Endometrial microvascular endothelial cells (primary cell): ENCODE results near the gene NCAPG. TPM values are rescaled to one million over a fixed set of nuclear protein-coding genes. Genes with fewer than 3 reads are reported as not detected.

Experiments
- in situ Hi-C: cut with HindIII; loops from 2 replicates; pipeline ENCODE4 v1.10.0; 2017; ENCODE audit warnings: low sequenced_read_pairs, low pct_unique_long_range_greater_than_20kb; ENCODE audit errors: inconsistent ontology term
- total RNA-seq: library from RNA; depleted of rRNA; stranded (reverse); fragments of >200 nt; gene quantifications from one replicate; pipeline ENCODE4 v1.2.3, GENCODE V29; 2015; ENCODE audit errors: inconsistent ontology term

NCAPG gene
- total RNA-seq, 1 donor from 2014 or later = 45.7 TPM

DNA sequence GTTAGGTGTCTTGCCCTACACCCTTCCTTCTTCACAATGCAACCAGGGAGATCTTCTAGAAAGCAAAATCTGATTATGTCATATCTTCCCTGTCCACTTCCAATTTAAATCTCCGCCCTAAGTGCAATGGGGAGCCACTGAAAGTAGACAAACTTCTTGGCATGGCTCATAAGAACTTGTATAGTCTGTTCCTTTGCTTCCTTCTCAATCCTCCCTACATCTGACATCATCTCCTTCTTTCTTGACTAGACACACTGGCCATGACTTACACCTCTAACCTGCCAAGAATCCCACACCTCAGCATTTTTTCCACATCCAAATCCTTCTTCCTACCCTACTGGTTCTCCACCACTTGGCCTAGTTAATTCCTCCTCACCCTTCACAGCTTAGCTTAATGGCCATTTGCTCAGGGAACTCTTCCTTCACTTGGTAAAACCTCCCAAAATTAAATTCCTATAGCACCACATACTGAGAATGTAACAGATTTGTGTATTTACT, 55.1 kb downstream of the NCAPG start:
- in situ Hi-C loops = no loop called here

DNA sequence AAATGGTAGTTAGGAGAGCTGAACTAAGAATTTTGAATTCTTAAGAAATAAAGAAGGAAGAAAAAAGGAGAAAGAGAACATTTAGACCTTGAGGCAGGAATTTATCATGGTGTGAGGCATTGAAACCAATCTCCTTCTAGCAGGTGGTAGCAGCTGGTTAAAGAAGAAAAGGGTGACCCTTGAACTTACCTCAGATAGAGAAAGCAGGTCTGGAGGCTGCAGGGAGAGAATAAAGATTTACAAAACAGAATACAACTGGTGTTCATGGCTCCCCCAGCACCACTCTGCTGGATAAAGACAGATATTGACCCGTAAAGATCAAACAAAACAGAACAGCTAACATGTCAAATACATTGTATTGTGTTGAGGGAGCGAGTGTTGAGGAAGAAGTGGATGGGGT, 56.0 kb downstream of the NCAPG start:
- in situ Hi-C loops = no loop called here

DNA sequence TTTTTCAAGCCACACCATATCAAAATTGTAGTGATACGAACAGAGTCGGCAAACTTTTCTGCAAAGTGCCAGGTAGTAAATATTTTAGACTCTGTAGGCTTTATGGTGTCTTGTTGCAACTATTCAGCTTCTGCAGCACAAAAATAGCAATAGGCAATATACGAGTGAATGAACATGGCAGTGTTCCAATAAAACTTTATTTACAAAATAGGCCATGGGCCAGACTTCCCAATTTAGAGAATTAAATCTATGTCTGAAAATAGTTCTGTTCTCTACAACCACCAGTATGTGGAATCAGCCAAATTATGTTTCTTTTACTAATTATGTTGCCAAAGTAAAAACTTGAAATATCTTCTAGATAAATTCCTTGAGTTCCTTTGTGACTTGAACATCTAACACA, 56.5 kb downstream of the NCAPG start:
- in situ Hi-C loops = no loop called here

DNA sequence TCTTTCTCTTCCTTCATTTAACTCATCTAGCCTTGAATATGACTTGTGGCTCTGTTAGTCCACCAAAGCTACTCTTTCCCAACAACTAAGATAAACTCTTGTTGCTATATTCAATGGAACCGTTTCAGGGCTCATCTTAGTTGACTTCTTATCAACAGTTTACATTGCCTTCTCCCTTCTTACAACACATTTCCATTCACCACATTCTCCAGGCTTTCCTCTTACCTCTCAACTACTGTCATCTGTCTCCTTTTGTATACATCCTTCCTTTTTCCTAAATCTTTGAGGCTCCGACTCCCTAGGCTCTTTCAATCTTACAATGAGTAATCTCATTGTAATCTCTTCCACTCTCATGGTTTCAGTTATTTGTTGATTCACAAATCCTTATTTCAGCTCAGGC, 58.5 kb downstream of the NCAPG start:
- in situ Hi-C loops = no loop called here

DNA sequence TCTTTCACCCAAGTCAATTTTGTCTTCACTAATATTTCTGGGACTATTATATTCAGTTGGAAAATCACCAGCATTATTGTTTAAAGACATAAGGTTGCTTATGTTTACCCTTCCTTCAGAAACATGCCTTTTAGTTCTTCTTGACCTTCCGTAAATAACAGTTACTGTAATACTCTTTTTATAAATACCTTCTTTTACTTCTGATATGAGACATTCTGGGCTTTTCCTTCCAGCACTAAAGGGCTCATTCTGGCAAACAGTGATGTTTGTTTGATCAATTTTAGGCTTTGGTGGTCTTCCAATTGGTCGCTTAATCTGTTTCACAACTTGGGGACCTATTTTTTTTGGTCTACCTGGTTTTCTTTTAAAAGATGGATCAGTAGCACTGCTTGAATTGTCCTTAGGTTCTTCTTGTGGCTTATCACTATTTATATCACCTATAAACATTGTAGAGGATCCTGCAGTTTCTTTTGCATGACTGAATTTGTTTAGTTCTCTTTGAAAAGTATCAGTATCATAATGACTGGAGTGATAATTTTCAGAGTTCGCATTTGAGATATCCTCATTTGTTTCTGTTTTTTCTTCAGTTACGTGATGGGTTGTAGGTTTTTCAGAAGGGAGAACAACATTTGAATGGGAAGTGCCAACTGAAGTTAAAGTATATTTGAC, 64.8 kb downstream of the NCAPG start:
- in situ Hi-C loops = no loop called here

DNA sequence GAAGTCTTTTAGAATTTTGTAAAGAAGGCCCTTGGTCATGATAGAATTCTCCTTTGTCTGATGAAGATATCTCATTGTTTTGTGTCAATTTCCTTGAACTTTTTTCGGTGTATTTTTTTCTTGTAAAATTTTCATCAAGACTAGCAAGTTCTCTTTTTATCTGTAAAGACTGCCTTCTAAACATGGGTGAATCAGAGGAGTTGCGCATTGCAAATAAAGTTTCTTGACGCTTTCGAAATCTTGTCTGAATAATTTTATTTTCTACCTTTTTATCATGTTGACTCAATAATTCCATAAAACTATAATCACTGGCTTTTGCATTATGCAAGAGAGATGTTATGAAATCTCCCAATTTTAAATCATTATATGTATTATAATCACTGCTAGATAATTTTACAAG, 66.2 kb downstream of the NCAPG start:
- in situ Hi-C loops = no loop called here

DNA sequence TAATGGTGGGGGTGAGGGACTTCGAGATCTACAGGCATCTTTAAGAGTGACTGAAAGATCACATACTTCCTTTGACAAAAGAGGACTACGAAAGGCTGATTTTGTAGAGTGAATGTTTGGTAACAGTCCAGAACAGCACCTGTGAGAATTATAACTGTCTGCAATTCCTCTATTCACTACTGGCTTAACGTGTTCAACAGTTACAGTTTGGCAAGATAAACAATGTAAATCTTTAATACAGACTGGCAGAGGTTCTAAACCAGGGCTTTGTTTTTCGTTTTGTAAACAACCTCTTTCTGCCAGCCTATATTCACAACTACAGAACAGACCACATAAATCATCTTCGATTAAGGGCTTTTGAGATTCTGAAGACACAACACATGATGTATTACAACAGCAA, 66.9 kb downstream of the NCAPG start:
- in situ Hi-C loops = no loop called here

DNA sequence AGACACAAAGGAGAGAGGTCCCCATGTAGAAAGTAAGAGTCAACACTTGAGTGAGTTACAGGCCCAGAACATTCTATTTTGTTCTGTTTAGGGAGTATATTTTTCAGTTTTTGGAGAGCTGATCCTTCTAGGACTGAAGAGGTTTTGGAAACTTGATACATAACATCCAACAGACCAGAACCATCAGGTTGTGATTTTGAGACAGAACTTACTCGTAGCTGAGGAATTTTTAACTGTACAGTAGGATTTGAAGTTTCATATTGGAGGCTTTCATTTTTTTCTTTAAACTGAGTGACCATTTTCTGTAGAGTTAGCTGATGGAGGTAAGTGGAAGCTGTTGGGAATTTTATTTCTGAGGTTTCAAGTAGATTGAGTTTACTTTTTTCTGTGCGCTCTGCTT, 73.3 kb downstream of the NCAPG start:
- in situ Hi-C loops = no loop called here

DNA sequence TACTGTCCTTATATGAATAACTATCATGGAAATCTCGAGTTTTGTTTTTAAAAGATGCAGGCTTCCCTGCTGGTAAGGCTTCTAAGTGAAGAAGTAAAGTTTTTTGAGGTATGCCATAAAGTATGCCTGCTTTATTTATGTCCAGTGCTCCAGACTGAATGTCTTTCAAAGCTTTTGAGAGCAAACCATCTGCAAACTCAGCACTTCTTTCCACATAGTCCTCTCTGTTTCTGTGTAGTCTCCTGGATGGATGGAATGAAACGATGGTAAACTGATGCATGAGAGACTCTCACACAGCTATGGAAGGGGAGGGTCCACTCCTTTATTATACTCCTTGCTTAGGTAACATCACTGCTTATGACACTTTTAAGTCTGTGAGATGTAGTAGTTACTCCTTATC, 73.7 kb downstream of the NCAPG start:
- in situ Hi-C loops = no loop called here

DNA sequence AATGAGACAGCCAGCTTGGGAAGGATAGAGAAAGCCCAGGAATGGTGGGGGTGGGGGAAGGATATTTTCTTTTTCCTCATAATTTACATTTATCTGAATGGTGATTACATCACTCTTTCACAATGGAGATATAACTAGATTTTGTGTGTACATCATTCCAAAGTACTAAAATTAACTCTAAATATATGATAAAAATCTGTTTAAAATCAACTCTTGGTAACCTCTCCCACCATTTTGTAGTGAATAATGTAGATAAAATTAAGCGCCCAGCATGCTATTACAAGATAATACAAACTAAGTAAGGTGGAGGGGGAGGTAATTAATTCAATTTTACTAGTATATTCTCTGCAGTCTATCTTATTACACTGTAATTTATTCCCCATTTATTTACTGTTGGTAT, 78.9 kb downstream of the NCAPG start:
- in situ Hi-C loops = no loop called here

DNA sequence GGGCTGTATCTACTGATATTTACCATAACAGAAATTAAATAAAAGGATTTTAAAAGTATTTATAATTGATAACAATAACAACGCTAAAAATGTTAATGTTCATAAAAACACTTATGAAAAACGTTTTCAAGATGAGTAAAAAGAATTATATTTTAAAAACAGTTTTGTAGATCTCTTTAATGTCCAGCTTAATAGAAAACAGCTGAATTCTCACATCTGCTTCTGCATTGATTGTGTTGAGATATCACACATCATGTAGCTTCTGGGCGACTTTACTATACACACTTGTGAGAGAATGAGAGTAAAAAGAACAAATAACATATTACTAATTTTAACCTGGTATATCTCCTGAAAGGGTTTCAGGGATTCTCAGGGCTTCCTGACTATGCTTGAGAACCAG, 83.6 kb downstream of the NCAPG start:
- in situ Hi-C loops = no loop called here

Other genes with a start within 250 kb of the NCAPG start
- 142 TPM for gene LAP3, start 233.8 kb upstream of the NCAPG start, total RNA-seq
- 7.7 TPM for gene MED28, start 196.3 kb upstream of the NCAPG start, total RNA-seq
- gene FAM184B, start 29.4 kb upstream of the NCAPG start, total RNA-seq = not detected
- gene DCAF16, start 222 bp upstream of the NCAPG start, total RNA-seq = 17.5 TPM
- 18.0 TPM for gene LCORL, start 210.8 kb downstream of the NCAPG start, total RNA-seq